ENCODE results near the gene HECA. TPM values are rescaled to one million over a fixed set of nuclear protein-coding genes. Genes with fewer than 3 reads are reported as not detected.

The HECA gene
- total and polyA plus RNA-seq, 10 of the 15 experiments (the other 5 are each of a cell fraction or from before 2014, with no cell fraction given), result 0.52 to 7.2 (median 2.7) TPM

GRCh38 chr6:139115989-139116758 is 18.7 kb upstream of the HECA start (continued):
- TF ChIP-seq NKRF (conservative IDR thresholded peaks at IDR 0.05) (no peak), MAX (IDR thresholded peaks at IDR 0.05; ENCODE audit: low read depth, low read length) (no peak), USF2 (IDR thresholded peaks at IDR 0.05; ENCODE audit: borderline replicate concordance, low read depth, low read length) (no peak), NFXL1 (IDR thresholded peaks at IDR 0.05; ENCODE audit: borderline replicate concordance) (no peak), E4F1 (IDR thresholded peaks at IDR 0.05; ENCODE audit: borderline replicate concordance, partially characterized antibody) (no peak), ZNF622 (IDR thresholded peaks at IDR 0.05) (no peak), PBX3 (IDR thresholded peaks at IDR 0.05; ENCODE audit: insufficient replicate concordance, low read depth, low read length) (no peak), SMAD1 (IDR thresholded peaks at IDR 0.05; ENCODE audit: low read depth, partially characterized antibody) (no peak), HDGF (IDR thresholded peaks at IDR 0.05) (no peak), TBL1XR1 (IDR thresholded peaks at IDR 0.05; ENCODE audit: low read depth, low read length) (no peak), NR2F1 (conservative IDR thresholded peaks at IDR 0.05) (no peak)
